PC-3 (cell line): ENCODE measurements around the gene PRKX. TPM values are rescaled to one million over a fixed set of nuclear protein-coding genes. Genes with fewer than 3 reads are reported as not detected.

Source experiments
- ATAC-seq: fragments of 200-7000 bp; cut with Tn5 transposase; 2 replicates; pipeline ENCODE4 v1.9.1; 2020; ENCODE audit warnings: mild to moderate bottlenecking, moderate library complexity
- BruUV-seq: library from RNA; stranded (reverse); fragments of 400-500 nt; replicated peaks from 2 replicates; lab custom pipeline; 2021; lab: Mats Ljungman, UMichigan
- CTCF ChIA-PET: fragments of 300-600 bp; sonication (Branson Sonifier 250); formaldehyde crosslinking; loops from one replicate; lab custom pipeline; 2022; ENCODE audit warnings: antibody characterized with exemption; lab: Charles Lee
- POLR2A ChIA-PET: fragments of 300-600 bp; sonication (Branson Sonifier 250); formaldehyde crosslinking; loops from one replicate; lab custom pipeline; 2022; ENCODE audit warnings: antibody characterized with exemption; ENCODE audit not compliant: unreplicated experiment; lab: Charles Lee
- DNase-seq: peaks from one replicate; pipeline ENCODE4 v3.0.0-alpha.2; 2015
- H2AFZ ChIP-seq: fragments of 300-600 bp; sonication (generic); 2 replicates; pipeline ENCODE4 v1.6.0; 2016; ENCODE audit warnings: antibody characterized with exemption, low read length
- H3F3A ChIP-seq: fragments of 300-600 bp; sonication (generic); one replicate; pipeline ENCODE4 v1.6.0; 2017; ENCODE audit warnings: antibody characterized with exemption, low read length, control low read depth, mild to moderate bottlenecking; ENCODE audit not compliant: unreplicated experiment
- H3K27ac ChIP-seq: fragments of 300-600 bp; sonication (generic); 2 replicates; pipeline ENCODE4 v1.5.1; 2016; ENCODE audit warnings: mild to moderate bottlenecking, low read length
- H3K27me3 ChIP-seq: fragments of 300-600 bp; sonication (generic); 2 replicates; pipeline ENCODE4 v1.6.1; 2016; ENCODE audit warnings: low read length, mixed read lengths
- H3K36me3 ChIP-seq: fragments of 300-600 bp; sonication (generic); 2 replicates; pipeline ENCODE4 v1.6.1; 2016; ENCODE audit warnings: low read depth, mixed run types, low read length, mixed read lengths
- H3K4me1 ChIP-seq: fragments of 300-600 bp; sonication (generic); 2 replicates; pipeline ENCODE4 v1.5.1; 2016; ENCODE audit warnings: low read length; ENCODE audit not compliant: insufficient read depth
- H3K4me2 ChIP-seq: fragments of 300-600 bp; sonication (generic); 2 replicates; pipeline ENCODE4 v1.6.0; 2016; ENCODE audit warnings: low read length
- H3K4me3 ChIP-seq: fragments of 300-600 bp; sonication (generic); 2 replicates; pipeline ENCODE4 v1.5.1; 2016; ENCODE audit warnings: mild to moderate bottlenecking, low read length, mixed read lengths
- H3K79me2 ChIP-seq: fragments of 300-600 bp; sonication (generic); 2 replicates; pipeline ENCODE4 v1.6.1; 2017; ENCODE audit warnings: low read length, mixed read lengths
- H3K9ac ChIP-seq: fragments of 300-600 bp; sonication (generic); 2 replicates; pipeline ENCODE4 v1.6.0; 2016; ENCODE audit warnings: mild to moderate bottlenecking, low read length
- H3K9me2 ChIP-seq: fragments of 300-600 bp; sonication (generic); replicated peaks from 2 replicates; pipeline ENCODE4 v1.6.1; 2016; ENCODE audit warnings: mixed run types, low read length, mixed read lengths
- H3K9me3 ChIP-seq: fragments of 300-600 bp; sonication (generic); 2 replicates; pipeline ENCODE4 v1.6.1; 2016; ENCODE audit warnings: low read length, mixed read lengths
- H4K20me1 ChIP-seq: fragments of 300-600 bp; sonication (generic); 2 replicates; pipeline ENCODE4 v1.6.1; 2016; ENCODE audit warnings: low read length, mixed read lengths
- CTCF ChIP-seq: fragments of 300-600 bp; sonication (generic); conservative IDR thresholded peaks from 2 replicates; pipeline ENCODE4 v1.5.1; 2017; ENCODE audit warnings: antibody characterized with exemption, low read depth, mild to moderate bottlenecking, low read length
- EZH2 ChIP-seq: fragments of 300-600 bp; sonication (generic); IDR thresholded peaks from one replicate; pipeline ENCODE4 v1.6.1; 2017; ENCODE audit warnings: antibody characterized with exemption, mild to moderate bottlenecking, low read length; ENCODE audit not compliant: unreplicated experiment
- EZH2phosphoT487 ChIP-seq: fragments of 300-600 bp; sonication (generic); IDR thresholded peaks from 2 replicates; pipeline ENCODE4 v1.6.1; 2018; ENCODE audit warnings: mild to moderate bottlenecking, antibody characterized with exemption, low read length, borderline replicate concordance
- intact Hi-C: fragments of 100-400 bp; cut with micrococcal nuclease; formaldehyde crosslinking; loops from 2 replicates; pipeline ENCODE4 v1.9.0; 2023
- total RNA-seq: library from RNA; depleted of rRNA; stranded (reverse); fragments of >200 nt; gene quantifications from 2 replicates; pipeline ENCODE4 v1.2.3, GENCODE V29; 2014

Gene PRKX
- total RNA-seq, 1 experiment from 2014 or later, result 22.2 TPM

GRCh38 chrX:3603026-3603661, 110.3 kb downstream of the PRKX start:
- POLR2A ChIA-PET, result no interaction called here

GRCh38 chrX:3599802-3600430, 113.5 kb downstream of the PRKX start:
- H3K36me3 ChIP-seq, result no peaks in the 10 kb centered on the region
- intact Hi-C loops, result no loop called here
- H2AFZ ChIP-seq, result no peak overlapping the region
- H3F3A ChIP-seq, result no peaks in the 10 kb centered on the region
- H3K4me3 ChIP-seq, result no peak overlapping the region
- no peaks in the 10 kb centered on the region for H3K79me2 ChIP-seq
- TF ChIP-seq EZH2phosphoT487 (no peak), CTCF (no peak), EZH2 (no peak)
- BruUV-seq, result no TSS peak
- H4K20me1 ChIP-seq, result no peaks in the 10 kb centered on the region
- no peaks in the 10 kb centered on the region for H3K9me2 ChIP-seq
- DNase-seq, result no peak
- peaks cover 6% of the 10 kb centered on the region for H3K4me1 ChIP-seq
- POLR2A ChIA-PET, result no interaction called here
- H3K9ac ChIP-seq, result no peak overlapping the region
- no peak overlapping the region for H3K27ac ChIP-seq
- no peaks in the 10 kb centered on the region for H3K27me3 ChIP-seq
- no peak overlapping the region for H3K4me2 ChIP-seq
- H3K9me3 ChIP-seq, result no peaks in the 10 kb centered on the region
- no peak for ATAC-seq
- CTCF ChIA-PET, result no interaction called here

More at GRCh38 chrX:3603026-3603661, 110.3 kb downstream of the PRKX start:
- Histone ChIP-seq H3K9ac (no peak overlapping the region), H2AFZ (no peak overlapping the region), H3K9me3 (no peaks in the 10 kb centered on the region), H3K4me3 (no peak overlapping the region), H3K79me2 (no peaks in the 10 kb centered on the region), H3K9me2 (no peaks in the 10 kb centered on the region), H3K27me3 (no peaks in the 10 kb centered on the region), H3K36me3 (no peaks in the 10 kb centered on the region), H3K4me1 (peaks cover 6% of the 10 kb centered on the region), H4K20me1 (no peaks in the 10 kb centered on the region), H3K27ac (no peak overlapping the region), H3F3A (no peaks in the 10 kb centered on the region), H3K4me2 (no peak overlapping the region)
- DNase-seq (peak; percentile 5), ATAC-seq (no peak; the same call in 1 of the 2 replicates)
- CTCF ChIA-PET, result no interaction called here
- TF ChIP-seq EZH2 (no peak), CTCF (no peak), EZH2phosphoT487 (no peak)
- BruUV-seq, result no TSS peak
- intact Hi-C loops, result no loop called here

GRCh38 chrX:3598709-3599108, 114.7 kb downstream of the PRKX start:
- no peak for DNase-seq
- no TSS peak for BruUV-seq
- H3K4me1 ChIP-seq, result peaks cover 6% of the 10 kb centered on the region
- H3K9me3 ChIP-seq, result no peaks in the 10 kb centered on the region
- no peaks in the 10 kb centered on the region for H3K27me3 ChIP-seq
- H4K20me1 ChIP-seq, result no peaks in the 10 kb centered on the region
- H3K4me2 ChIP-seq, result no peak overlapping the region
- ChIA-PET POLR2A (no interaction called here), CTCF (no interaction called here)
- no peak overlapping the region for H3K4me3 ChIP-seq
- H3K36me3 ChIP-seq, result no peaks in the 10 kb centered on the region
- TF ChIP-seq EZH2, result no peak
- TF ChIP-seq CTCF, result no peak
- no peak for TF ChIP-seq EZH2phosphoT487
- no peak overlapping the region for H3K27ac ChIP-seq
- ATAC-seq, result no peak
- H2AFZ ChIP-seq, result no peak overlapping the region
- H3F3A ChIP-seq, result no peaks in the 10 kb centered on the region
- intact Hi-C loops, result no loop called here
- no peak overlapping the region for H3K9ac ChIP-seq
- no peaks in the 10 kb centered on the region for H3K9me2 ChIP-seq
- H3K79me2 ChIP-seq, result no peaks in the 10 kb centered on the region
